Loucy (cell line): ENCODE data around the gene STRN3.

Experiments
- EZH2phosphoT487 ChIP-seq: fragments of 200-600 bp; IDR thresholded peaks from 2 replicates; pipeline ENCODE4 v1.6.1; 2018; ENCODE audit warnings: antibody characterized with exemption, mild to moderate bottlenecking, moderate library complexity, borderline replicate concordance
- TF ChIP-seq, protein P1 (sequence below): fragments of 200-600 bp; sonication (generic); conservative IDR thresholded peaks from 2 replicates; pipeline ENCODE4 v1.5.1; 2014; ENCODE audit warnings: mild to moderate bottlenecking, antibody characterized with exemption, low read length

DNA sequence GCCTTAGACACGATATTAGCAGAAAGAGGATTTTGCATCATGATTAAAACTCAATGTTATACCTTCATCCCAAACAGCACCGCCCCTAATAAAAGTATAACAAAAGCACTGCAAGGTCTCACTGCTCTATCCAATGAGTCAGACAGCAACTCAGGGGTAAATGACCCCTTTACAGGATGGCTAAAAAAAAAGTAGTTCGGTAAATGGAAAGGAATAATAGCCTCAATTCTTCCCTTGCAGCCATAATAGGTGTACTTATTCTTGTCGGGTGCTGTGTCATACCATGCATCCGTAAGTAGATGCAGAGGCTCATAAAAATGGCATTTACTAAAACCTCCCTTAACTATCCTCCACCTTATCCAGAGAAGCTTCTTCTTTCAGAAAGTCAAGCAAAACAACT lies 54.6 kb downstream of the STRN3 start:
- TF ChIP-seq, protein P1, sequence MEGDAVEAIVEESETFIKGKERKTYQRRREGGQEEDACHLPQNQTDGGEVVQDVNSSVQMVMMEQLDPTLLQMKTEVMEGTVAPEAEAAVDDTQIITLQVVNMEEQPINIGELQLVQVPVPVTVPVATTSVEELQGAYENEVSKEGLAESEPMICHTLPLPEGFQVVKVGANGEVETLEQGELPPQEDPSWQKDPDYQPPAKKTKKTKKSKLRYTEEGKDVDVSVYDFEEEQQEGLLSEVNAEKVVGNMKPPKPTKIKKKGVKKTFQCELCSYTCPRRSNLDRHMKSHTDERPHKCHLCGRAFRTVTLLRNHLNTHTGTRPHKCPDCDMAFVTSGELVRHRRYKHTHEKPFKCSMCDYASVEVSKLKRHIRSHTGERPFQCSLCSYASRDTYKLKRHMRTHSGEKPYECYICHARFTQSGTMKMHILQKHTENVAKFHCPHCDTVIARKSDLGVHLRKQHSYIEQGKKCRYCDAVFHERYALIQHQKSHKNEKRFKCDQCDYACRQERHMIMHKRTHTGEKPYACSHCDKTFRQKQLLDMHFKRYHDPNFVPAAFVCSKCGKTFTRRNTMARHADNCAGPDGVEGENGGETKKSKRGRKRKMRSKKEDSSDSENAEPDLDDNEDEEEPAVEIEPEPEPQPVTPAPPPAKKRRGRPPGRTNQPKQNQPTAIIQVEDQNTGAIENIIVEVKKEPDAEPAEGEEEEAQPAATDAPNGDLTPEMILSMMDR: no peak
- no peak for TF ChIP-seq EZH2phosphoT487
